Stimulated activated CD4-positive, alpha-beta T cell treated with anti-CD3 and anti-CD28 coated beads, Interleukin-1b, Interleukin-23, amount 100 ng/mL, for 4 hours (primary cell): Measurements from ENCODE around the gene KCP.

ENCODE experiments used
- DNase-seq, 2 donors: peaks; one replicate each; pipeline ENCODE4 v3.0.0-alpha.2; 2020; ENCODE audit warnings: low read depth in 2 of 2

Gene KCP

GRCh38 chr7:128841171-128841690 is 69.3 kb downstream of the KCP start:
- no peak for DNase-seq

GRCh38 chr7:128840326-128841170 is 70.0 kb downstream of the KCP start:
- no peak for DNase-seq

- DNase-seq, result no peak
Measured at GRCh38 chr7:128839751-128840177, 70.7 kb downstream of the KCP start.

GRCh38 chr7:128838981-128839731 is 71.4 kb downstream of the KCP start:
- no peak for DNase-seq

GRCh38 chr7:128838109-128838779 is 72.3 kb downstream of the KCP start:
- DNase-seq, result no peak

GRCh38 chr7:128837521-128837921 is 73.0 kb downstream of the KCP start:
- no peak for DNase-seq

- DNase-seq, result no peak
Measured at GRCh38 chr7:128836729-128837348, 73.7 kb downstream of the KCP start.

GRCh38 chr7:128835790-128836641 is 74.5 kb downstream of the KCP start:
- DNase-seq, result no peak

GRCh38 chr7:128835231-128835751 is 75.2 kb downstream of the KCP start:
- DNase-seq, result no peak

- DNase-seq, result no peak
Measured at GRCh38 chr7:128833946-128834325, 76.6 kb downstream of the KCP start.

- DNase-seq, result no peak
Measured at GRCh38 chr7:128833148-128833945, 77.2 kb downstream of the KCP start.

GRCh38 chr7:128832880-128833147 is 77.7 kb downstream of the KCP start:
- DNase-seq, result no peak

GRCh38 chr7:128831994-128832879 is 78.3 kb downstream of the KCP start:
- DNase-seq, result no peak

- DNase-seq, result no peak
Measured at GRCh38 chr7:128831178-128831993, 79.1 kb downstream of the KCP start.

- DNase-seq, result peak in 1 of 2 donors; percentile 18
Measured at GRCh38 chr7:128830231-128831177, 80.0 kb downstream of the KCP start, which contains the start of gene FLNC. TSS of gene FLNC (plus strand) at chr7:128830406. CDS start at chr7:128830638, 232 bp downstream.

- no peak for DNase-seq
Measured at GRCh38 chr7:128829391-128830166, 80.9 kb downstream of the KCP start.
